Activated CD4-positive, alpha-beta T cell treated with anti-CD3 and anti-CD28 coated beads for 48 hours (primary cell): ENCODE data around the gene FPR2.
"Not testable (repeated sequence)": the region's sequence is repeated elsewhere in the genome, so short reads cannot be mapped to it uniquely, and the experiment has no call there.

Experiments used
- DNase-seq: peaks from one replicate; pipeline ENCODE4 v3.0.0-alpha.2; 2020

Gene FPR2, protein sequence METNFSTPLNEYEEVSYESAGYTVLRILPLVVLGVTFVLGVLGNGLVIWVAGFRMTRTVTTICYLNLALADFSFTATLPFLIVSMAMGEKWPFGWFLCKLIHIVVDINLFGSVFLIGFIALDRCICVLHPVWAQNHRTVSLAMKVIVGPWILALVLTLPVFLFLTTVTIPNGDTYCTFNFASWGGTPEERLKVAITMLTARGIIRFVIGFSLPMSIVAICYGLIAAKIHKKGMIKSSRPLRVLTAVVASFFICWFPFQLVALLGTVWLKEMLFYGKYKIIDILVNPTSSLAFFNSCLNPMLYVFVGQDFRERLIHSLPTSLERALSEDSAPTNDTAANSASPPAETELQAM

DNA sequence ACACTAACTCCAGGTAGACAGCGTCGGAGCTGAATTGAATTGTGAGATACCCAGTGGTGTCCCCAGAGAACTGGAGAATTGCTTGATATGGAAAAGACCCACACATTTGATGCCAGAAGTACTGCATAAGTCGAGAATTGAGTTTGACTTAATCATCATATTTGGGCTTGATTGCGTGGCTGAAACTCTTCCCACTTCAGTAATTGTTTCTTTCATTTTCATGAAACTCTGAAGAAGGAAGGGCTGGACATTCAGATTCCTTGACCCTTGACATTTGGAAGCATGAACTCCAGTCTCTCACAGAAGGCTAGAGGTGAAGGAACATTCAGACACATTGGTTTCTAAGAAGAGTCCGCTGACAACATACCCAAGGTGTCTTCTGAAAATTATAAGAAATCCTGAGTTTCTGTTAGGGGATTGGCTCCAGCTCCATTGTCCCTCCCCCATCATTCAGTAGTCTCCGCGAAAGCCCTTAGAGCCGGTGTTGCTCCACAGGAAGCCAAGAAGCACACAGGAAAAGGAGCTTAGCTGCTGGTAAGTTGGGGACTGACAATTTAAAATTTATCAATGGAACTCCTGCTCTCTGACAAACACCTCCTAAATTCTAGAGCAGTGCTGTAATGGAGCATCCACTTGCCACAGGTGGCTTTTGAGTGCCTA is at the start of gene FPR2:
Gene FPR2 (plus strand): TSS at position 484 of the 660 bp plus-strand sequence. CDS start 7,479 bp downstream, outside the sequence.
- DNase-seq = no peak

DNA sequence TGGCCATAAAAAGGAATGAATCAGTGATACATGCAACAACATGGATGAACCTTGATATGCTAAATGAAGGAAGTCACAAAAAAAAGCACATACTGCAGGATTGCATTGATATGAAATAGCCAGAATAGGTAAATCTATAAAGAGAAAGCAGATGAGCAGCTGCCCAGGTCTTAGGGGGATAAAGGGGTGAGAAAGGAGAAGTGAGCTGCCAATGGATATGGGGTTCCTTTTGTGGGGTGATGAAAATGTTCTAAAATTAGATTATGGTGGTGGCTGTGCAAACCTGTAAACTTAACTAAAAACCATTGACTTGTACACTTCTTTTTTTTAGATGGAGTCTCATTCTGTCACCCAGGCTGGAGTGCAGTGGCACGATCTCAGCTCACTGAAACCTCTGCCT is 49.3 kb upstream of the FPR2 start:
- DNase-seq = no peak

DNA sequence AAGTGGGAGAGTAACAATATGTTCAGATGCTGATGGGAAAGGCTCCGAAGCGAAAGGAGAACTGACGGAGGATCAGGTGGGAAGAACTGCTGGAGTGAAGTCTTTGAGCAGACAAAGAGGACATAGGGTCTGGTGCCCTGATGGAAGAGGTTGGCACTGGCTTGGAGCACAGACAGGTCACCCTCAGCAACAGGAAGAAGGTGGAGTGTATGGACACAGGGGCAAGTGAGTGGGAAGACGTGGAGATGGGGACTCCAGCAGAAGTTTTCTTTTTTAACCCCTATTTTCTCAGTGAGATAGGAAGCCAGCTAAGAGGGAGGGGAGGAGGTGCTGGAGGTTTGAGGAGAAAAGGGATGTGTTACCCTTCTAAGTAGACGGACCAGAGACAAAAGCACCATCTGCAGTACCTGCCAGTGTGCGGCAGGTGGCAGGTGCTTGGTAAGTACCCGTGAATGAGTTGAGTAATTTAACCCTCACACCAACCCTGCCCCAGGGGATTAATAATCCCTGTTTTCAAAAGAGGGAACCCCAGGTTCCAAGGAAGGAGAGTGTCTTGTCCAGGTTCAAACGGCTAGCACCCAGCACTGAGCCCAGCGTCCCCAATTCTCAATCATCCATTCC is 48.4 kb upstream of the FPR2 start:
- DNase-seq = no peak

DNA sequence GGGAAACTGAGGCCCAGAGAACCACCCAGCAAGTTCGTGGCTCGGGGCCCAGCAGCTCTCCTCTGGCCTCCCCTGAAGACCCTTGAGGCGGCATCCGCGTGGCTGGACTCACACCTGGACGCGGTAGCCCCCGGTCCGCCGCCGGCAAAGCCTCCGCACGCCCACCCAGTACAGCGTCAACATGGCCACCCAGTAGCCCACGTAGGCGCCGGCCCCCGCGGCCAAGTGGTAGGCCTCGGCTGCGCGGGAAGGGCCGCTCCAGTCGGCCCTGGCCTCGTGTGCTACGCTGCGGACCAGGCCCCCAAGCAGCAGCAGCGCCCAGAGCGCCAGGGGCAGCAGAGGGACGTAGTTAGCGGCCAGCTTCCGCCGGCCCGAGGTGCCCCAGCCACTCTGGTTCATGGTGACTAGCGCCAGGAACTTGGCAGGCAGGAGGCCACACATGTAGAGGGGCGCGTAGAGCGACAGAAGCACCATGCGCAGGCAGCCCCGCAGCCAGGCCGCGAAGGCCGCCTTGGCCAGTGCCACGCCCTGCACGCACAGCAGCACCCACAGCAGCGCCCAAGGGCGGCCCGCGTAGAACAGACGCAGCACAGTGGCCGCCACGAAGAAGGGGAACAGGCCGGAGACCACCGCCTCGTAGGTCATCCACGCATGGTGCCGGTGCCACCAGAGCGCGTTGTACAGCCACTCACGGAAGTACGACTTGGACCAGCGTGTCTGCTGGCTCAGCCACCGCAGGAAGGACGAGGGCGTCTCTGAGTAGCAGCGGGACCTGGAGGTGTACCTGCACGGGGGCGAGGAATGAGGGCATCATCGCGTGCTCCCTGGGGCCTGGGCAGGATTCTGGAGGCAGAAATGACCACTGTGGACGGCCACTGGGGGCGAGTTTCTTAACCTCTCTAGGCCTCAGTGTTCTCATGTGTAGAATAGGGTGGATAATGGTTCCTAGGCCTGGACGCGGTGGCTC is 47.4 kb upstream of the FPR2 start:
- DNase-seq = no peak

DNA sequence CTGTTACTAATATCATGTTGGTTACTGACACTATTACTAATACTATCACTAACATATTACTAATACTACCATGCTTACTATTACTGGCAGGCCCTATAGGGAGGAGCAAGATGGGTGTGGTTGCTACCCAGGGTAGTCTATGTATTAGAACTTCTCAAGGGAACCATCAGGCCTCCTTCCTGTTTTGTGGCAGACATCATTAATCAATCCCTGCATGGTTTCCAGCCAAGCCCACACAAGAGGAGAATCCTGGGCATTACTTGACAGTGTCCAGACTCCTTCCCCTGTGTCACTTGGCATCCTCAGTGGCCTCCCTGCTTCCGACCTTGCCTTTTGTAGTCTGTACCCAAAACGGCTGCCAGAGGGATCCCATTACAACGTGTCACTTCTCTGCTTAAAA is 46.1 kb upstream of the FPR2 start:
- DNase-seq = no peak

DNA sequence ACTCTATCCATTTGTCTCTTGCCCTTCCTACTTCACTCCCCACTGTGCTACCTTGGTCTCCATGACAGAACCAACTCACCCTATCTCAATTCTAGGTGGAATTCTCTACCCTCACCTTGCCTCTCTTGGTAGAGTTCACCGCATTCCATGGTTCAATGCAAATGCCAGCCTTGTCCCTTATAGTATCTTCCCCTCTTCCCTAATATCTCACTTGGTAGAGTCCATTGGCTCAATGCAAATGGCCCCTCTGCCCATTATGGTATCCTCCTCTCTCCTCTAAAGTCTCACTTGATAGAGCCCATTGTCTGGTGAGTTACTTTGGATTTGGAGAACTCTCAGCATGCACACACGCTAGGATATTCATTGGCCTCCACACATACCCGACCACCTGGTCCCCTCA is 45.1 kb upstream of the FPR2 start:
- DNase-seq = no peak

DNA sequence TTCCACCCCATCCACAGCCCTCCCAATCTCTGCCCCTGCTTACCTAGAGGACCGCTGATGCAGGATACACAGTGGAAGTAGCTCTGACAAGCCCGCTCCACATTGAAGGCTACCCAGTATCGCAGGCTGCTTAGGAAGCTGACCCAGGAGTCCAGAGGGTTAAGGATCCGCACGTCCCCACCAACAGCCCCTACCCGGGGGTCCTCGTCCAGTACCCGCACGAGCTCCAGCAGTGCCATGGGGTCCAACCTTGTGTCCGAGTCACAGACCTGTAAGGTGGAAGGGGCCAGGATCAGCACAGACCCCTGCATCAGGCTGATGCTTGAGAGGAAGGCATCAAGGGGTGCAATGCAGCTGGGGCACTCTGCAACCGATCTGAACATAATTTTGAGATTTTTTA is 44.1 kb upstream of the FPR2 start:
- no peak for DNase-seq

DNA sequence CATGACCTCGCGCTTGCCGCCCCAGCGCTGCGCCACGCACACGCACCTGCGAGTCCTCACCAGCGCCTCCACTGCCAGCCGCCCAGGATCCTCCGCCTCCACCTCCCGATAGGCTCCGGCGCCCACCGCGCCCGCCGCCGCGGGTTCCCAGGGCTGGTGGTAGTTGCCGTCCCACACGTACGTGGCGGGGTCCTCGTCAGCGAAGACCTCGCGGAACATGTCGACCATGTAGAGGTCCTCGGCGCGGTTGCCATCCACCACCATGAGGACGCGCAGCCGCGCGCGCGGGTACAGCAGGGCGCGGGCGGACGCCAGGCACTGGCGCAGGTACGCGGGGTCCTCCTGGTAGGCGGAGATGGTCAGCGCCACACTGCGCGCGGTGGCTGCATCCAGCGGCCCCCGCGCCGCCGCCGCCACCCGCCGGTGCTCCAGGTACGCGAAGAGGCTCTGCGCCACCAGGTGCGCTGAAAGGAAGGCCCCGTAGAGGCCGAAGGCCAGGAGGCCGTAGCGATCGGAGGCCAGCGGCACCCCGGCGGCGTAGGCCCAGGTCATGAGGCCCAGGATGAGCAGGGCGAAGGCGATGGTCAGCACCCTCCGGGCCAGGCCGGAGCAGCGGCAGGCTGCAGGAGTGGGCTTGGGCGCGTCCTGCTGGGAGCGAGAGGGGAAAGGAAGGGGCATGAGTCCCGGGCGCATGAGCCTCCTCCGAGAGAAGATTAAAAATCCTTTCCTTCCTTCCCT is 41.6 kb upstream of the FPR2 start:
- no peak for DNase-seq

DNA sequence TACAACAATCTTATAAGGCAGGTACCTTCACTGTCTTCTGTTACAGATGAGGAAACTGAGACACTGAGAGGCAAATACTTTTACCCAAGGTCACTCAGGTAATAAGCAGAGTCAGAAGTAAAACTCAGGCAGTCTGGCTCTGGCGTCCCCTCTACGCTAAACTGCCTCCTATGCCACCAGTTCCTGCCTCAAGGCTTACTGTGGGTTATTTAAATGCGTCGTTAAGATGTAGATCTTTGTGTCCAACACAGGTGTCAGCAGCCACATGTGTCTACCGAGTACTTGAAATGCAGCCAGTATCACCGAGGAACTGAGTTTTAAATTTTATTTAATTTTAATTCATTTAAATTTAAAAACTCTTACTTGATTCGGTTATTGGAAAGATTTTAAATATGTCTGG is 39.1 kb upstream of the FPR2 start:
- no peak for DNase-seq

DNA sequence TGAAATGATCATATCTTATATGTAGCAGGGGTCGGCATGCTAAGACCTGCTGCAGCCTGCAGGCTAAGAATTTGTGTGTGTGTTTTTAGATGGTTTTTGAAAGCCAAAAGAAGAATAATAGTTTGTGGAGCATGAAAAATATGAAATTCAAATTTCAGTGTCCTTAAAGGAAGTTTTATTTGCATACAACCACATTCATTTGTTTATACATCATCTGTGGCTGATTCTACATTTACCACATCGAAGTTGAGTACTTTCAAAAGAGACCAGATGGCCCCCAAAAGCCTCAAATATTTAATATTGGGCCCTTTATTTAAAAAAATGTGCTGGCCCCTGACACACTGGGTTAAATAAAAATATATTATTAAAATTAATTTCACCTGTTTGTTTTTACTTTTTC is 38.5 kb upstream of the FPR2 start:
- DNase-seq = no peak

DNA sequence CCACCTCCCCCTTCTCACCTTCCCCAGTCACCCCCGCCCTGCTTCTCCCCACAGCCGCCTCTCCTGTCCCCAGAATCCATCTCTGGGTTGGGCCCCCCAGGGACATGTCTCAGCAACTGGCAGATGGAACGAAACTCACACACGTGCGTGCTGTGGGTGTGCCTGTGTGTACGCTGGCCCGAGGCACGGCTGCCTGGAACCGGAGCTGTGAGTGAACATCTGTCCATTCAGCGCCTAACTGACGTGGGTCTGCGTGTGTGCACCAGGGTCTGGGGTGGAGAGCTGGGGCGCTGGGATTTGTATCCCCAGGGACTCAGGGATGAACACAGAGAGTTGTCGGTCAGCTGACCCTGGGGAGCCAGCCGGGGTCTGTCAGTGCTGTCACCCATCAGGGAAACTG is 36.4 kb upstream of the FPR2 start:
- DNase-seq = no peak

DNA sequence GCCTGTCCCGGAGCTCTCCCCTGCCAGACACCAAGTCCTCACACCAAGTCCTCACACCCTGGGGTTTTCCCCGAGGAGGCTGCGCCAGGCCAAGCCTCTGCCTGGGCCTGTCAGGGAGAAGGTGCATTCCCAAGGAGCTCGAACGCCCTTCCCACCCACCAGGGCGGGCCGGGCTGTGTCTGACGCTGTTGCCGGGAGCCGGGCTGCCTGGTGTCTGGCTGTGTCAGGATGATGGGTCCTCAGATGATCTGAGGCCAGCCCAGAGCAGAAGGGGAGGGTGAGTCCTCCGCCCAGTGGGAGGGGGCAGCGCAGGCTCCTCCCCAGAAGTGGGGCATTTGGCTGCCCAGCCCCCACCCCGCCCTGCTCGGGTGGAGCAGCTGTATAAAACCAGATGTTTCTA is 34.9 kb upstream of the FPR2 start:
- DNase-seq = no peak

DNA sequence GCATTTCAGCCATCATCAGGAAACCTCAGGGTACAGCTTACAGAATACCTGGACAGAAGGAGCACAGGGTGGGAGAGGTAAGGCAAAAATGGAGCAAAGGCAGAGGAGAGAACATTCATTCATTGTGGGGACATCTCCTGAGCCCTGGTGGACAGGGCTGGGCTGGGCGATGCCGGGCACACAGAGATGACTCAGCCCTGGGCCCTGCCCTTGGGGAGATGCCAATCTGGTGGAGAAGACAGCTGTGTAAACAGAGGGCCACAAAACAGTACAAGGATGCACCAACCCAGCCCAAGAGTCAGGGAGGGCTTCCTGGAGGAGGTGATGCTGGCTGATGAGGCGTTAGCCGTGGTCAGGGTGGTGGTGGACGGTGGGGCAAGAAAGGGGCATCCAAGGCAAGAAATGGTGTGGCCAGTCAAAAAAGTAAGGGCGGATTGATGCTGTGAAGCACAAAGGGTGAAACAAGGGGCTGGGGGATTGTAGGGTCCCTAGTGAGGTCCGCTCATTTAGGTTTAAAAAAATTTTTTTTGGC is 33.6 kb upstream of the FPR2 start:
- DNase-seq = no peak

DNA sequence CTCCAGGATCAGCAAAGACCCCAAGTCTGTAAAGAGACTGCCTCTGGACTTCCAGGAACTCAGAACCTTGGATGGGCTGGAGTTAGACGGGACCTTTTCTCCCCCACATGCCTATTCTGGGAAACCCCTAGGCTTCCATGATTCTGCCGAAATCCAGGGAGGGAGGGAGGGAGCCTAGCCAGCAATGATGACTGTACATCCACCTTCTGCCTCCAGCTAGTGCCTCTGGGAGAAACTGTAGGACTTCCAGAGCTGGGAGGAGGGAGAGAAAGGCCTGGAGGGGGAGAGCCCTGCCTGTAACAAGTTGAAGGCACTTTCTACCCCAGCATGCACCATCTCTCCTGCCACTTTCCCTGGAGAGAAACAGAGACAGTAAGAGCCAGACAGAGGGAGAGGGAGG is 31.2 kb upstream of the FPR2 start:
- no peak for DNase-seq

DNA sequence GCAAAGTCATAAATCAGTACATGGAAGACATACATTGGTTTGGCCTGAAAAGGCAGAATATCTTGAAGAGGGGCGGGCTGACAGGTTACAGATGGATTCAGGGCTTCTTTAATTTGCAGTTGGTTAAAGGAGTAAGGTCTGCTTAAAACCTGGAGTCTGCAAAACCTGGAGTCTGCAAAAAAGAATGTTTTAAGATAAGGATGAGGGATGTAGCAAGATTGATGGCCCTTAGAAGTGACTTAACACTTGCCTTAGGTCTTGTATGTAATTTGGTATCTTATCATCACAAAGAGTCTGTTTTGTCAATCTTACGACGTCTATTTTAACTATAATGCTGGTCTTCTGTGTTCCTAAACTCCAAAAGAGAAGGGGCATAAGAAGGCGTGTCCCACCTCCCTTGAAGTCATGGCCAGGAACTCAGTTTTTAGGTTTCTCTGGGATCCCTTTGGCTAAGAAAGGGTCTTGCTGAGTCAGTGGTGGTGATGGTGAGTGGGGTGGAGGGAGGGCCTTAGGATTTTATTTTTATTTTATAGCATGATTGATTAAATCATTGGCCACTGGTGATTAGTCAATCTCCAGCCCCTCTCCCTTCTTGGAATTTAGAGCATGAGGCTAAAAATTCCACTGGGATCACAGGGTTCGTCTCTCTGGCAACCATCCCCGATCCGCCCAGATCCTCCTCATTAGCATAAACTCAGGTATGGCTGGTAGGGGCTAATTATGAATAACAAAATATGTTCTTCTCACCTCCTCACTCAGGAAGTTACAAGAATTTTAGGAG is 27.0 kb upstream of the FPR2 start:
- no peak for DNase-seq

DNA sequence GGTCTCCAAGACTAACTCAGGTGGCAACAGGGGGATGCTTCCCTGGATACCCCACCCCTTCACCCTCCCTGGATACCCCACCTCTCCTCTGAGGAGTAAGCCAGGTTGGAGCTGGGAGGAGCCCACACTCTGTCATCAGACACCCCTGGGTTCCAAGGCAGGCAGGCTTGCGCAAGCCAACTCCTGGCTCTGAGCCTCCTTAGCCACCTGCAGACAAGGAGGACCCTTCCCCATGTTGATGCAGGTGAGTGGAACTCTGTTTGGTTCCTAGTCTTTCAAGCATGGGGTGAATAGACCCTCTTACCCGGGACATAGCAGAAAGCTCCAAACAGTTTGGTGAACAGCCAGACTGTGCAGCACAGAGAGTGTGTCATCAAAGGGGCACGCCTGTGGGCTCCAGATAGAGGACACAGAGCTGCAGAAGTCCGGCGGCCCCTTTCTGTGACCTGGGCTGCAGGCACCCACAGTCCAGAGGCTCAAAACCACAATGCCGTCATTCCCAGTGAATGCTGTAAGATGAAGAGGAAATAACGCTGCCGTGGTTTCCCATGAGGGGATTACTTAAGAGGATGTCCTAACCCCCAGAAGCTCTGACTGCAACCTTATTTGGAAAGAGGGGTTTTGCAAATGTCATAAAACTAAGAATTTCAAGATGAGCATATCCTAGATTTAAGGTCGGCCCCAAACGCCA is 25.1 kb upstream of the FPR2 start:
- DNase-seq = no peak

DNA sequence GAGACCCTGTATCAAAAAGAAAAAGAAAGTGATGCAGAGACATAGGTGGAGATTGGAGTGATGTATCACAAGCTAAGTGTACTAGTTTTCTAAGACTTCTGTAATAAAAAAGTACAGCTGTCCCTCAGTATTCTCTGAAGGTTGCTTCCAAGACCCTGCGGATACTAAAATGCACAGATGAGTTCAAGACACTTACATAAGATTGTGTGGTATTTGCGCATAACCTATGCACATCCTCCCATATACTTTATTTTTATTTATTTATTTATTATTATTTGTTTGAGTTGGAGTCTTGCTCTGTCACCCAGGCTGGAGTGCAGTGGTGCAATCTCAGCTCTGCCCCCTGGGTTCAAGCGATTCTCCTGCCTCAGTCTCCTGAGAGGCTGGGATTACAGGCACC is 23.6 kb upstream of the FPR2 start:
- DNase-seq = no peak

DNA sequence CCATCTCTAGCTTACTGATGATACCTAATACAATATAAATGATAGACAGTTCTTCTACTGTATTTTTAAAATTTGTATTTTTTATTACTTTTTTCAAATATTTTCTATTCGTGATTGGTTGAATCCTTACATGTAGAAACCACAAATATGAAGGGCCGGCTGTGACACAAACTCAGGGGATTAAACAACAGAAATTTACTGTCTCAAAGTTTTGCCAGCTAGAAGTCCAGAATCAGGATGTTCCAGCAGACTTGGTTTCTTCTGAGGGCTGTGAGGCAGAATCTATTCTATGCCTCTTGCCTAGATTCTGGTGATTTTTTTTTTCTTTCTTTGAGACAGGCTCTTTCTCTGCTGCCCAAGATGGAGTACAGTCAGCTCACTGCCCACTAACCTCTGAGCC is 23.1 kb upstream of the FPR2 start:
- DNase-seq = no peak

DNA sequence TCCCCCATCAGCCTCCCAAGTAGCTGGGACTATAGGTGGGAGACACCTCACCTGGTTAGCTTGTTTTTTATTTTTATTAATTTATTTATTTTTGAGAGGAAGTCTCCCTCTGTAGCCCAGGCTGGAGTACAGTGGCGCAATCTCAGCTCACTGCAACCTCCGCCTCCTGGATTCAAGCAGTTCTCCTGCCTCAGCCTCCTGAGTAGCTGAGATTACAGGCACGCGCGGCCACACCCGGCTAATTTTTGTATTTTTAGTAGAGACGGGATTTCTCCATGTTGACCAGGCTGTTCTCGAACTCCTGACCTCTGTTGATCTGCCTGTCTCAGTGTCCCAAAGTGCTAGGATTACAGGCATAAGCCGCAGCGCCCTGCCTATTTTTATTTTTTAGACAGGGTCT is 22.5 kb upstream of the FPR2 start:
- DNase-seq = not testable (repeated sequence)

DNA sequence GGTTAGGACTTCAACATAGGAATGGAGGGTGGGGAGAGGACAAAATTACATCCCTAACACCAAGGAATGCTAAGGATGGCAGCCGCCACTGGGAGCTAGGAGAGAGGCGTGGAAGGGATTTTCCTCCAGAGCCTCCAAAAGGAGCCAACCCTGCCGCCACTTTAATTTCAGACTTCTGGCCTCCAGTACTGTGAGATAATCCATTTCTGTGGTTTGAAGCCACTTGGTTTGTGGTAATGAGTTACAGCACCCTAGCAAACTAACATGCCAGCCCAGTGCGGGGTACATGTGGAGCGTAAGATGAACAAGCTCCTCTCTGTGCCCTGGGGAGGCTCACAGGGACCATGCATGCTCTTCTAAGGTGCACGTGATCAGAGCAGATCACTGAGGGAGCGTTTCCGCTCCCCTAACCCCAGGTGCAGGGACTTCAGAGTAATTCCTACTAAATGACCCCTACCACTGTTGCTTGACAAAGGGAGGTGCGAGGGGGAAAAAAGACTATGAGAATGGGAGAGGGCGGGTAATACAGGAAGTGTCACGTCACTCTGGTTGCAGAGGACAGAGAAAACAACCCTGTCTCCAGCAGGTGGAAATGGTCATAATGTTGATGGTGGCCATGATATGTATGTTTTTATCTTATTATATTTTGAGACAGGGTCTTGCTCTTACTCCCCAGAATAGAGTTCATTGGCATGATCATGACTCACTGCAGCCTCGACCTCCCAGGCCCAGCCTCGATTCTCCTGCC is 21.3 kb upstream of the FPR2 start:
- no peak for DNase-seq
